H1 (cell line): Measurements from ENCODE around the gene SLC6A2. TPM values are rescaled to one million over a fixed set of nuclear protein-coding genes. Genes with fewer than 3 reads are reported as not detected.
"Not testable (repeated sequence)": the region's sequence is repeated elsewhere in the genome, so short reads cannot be mapped to it uniquely, and the experiment has no call there.

Experiments used
- CTCF ChIA-PET: fragments of 300-600 bp; sonication (Branson Sonifier 250); formaldehyde crosslinking; loops from one replicate; lab custom pipeline; 2021; ENCODE audit not compliant: partially characterized antibody; lab: Charles Lee
- POLR2A ChIA-PET: fragments of 300-600 bp; sonication (Branson Sonifier 250); formaldehyde crosslinking; loops from one replicate; lab custom pipeline; 2021; ENCODE audit warnings: inconsistent platforms; ENCODE audit not compliant: partially characterized antibody; lab: Charles Lee
- DNase-seq, 2 experiments: peaks; one replicate each; pipeline versions ENCODE4 v3.0.0 to v3.0.0-alpha.2; 2010 to 2022; ENCODE audit warnings: low spot score in 2 of 2, low read depth in 1 of 2, mixed read lengths in 1 of 2
- FAIRE-seq: peaks from 2 replicates; lab custom pipeline; 2011; peaks lifted over from hg19 to GRCh38; lab: Jason Lieb, UNC
- H2AFZ ChIP-seq: 2 replicates; pipeline ENCODE4 v1.8.1; 2012; ENCODE audit warnings: low read length, inconsistent platforms
- H2AK5ac ChIP-seq: 2 replicates; pipeline ENCODE4 v1.6.1; 2013; ENCODE audit warnings: low read depth, low read length
- H2BK120ac ChIP-seq: replicated peaks from 2 replicates; pipeline ENCODE3; 2013; ENCODE audit warnings: low read depth, low read length, inconsistent platforms
- H2BK12ac ChIP-seq: 2 replicates; pipeline ENCODE4 v1.6.1; 2013; ENCODE audit warnings: low read depth, low read length
- H2BK15ac ChIP-seq: 2 replicates; pipeline ENCODE4 v1.6.1; 2013; ENCODE audit warnings: low read length
- H2BK20ac ChIP-seq: 2 replicates; pipeline ENCODE4 v1.6.1; 2013; ENCODE audit warnings: low read length
- H2BK5ac ChIP-seq: 2 replicates; pipeline ENCODE4 v1.6.1; 2013; ENCODE audit warnings: low read depth, low read length
- H3K14ac ChIP-seq: 2 replicates; pipeline ENCODE4 v1.6.1; 2013; ENCODE audit warnings: inconsistent platforms; ENCODE audit not compliant: insufficient read length
- H3K18ac ChIP-seq: 2 replicates; pipeline ENCODE4 v1.6.1; 2013; ENCODE audit warnings: low read length; ENCODE audit errors: extremely low read depth
- H3K23ac ChIP-seq: 2 replicates; pipeline ENCODE4 v1.6.1; 2013; ENCODE audit warnings: inconsistent platforms; ENCODE audit not compliant: insufficient read length
- H3K23me2 ChIP-seq: 2 replicates; pipeline ENCODE4 v1.6.1; 2013; ENCODE audit warnings: low read depth, low read length
- H3K27ac ChIP-seq: 2 replicates; pipeline ENCODE4 v1.6.1; 2011; ENCODE audit warnings: low read depth, low read length, inconsistent platforms
- H3K27me3 ChIP-seq, 4 experiments: replicated peaks in 1 of 4; 1 replicate in 1 of 4; 2 replicates in 3 of 4; pipeline versions ENCODE4 v1.6.1 to v1.8.1; 2011 to 2013; ENCODE audit warnings: low read length in 3 of 4, mild to moderate bottlenecking in 3 of 4, inconsistent platforms in 2 of 4, mixed read lengths in 2 of 4, moderate library complexity in 1 of 4; ENCODE audit not compliant: control insufficient read depth in 3 of 4, insufficient read depth in 3 of 4; ENCODE audit errors: extremely low read depth in 1 of 4
- H3K36me3 ChIP-seq, 4 experiments: 2 replicates each; pipeline versions ENCODE4 v1.6.1 to v1.8.1; 2011 to 2013; ENCODE audit warnings: mild to moderate bottlenecking in 4 of 4, low read length in 3 of 4, moderate library complexity in 2 of 4, control low read depth in 1 of 4, inconsistent platforms in 1 of 4; ENCODE audit not compliant: insufficient read depth in 4 of 4, control insufficient read depth in 2 of 4
- H3K4ac ChIP-seq: replicated peaks from 2 replicates; pipeline ENCODE3; 2013; ENCODE audit warnings: low read length, low read depth, mixed read lengths, inconsistent platforms; ENCODE audit not compliant: insufficient read length
- H3K4me1 ChIP-seq, 4 experiments: replicated peaks in 1 of 4; 1 replicate in 1 of 4; 2 replicates in 3 of 4; pipeline versions ENCODE4 v1.6.1 to v1.8.1; 2011 to 2013; ENCODE audit warnings: low read length in 3 of 4, inconsistent platforms in 2 of 4, mixed read lengths in 1 of 4; ENCODE audit not compliant: insufficient read depth in 4 of 4, control insufficient read depth in 3 of 4
- H3K4me2 ChIP-seq, 2 experiments: 2 replicates each; pipeline versions ENCODE4 v1.6.1 to v1.8.1; 2011 to 2013; ENCODE audit warnings: low read depth in 2 of 2, low read length in 2 of 2, control low read depth in 1 of 2, inconsistent platforms in 1 of 2, mild to moderate bottlenecking in 1 of 2; ENCODE audit not compliant: insufficient read depth in 1 of 2
- H3K4me3 ChIP-seq, 4 experiments: fragments of 200-600, 300-600 bp in 1 of 4; sonication (generic), shearing (Covaris generic), sonication (Bioruptor Twin) in 1 of 4; 2 replicates each; pipeline versions ENCODE4 v1.5.1 to v1.8.1; 2011 to 2016; ENCODE audit warnings: low read length in 4 of 4, low read depth in 3 of 4, control low read depth in 2 of 4, inconsistent platforms in 2 of 4, mild to moderate bottlenecking in 2 of 4, mixed read lengths in 1 of 4, moderate library complexity in 1 of 4; ENCODE audit not compliant: insufficient read depth in 2 of 4; ENCODE audit errors: extremely low read depth in 1 of 4
- H3K56ac ChIP-seq: replicated peaks from 2 replicates; pipeline ENCODE3; 2013; ENCODE audit warnings: low read depth, mild to moderate bottlenecking, mixed read lengths, low read length, inconsistent platforms; ENCODE audit not compliant: insufficient read length
- H3K79me1 ChIP-seq: 2 replicates; pipeline ENCODE4 v1.6.1; 2013; ENCODE audit warnings: low read depth, low read length, control low read depth
- H3K79me2 ChIP-seq, 2 experiments: 2 replicates each; pipeline versions ENCODE4 v1.6.1 to v1.8.1; 2012 to 2013; ENCODE audit warnings: low read length in 2 of 2, mild to moderate bottlenecking in 2 of 2, inconsistent platforms in 1 of 2; ENCODE audit not compliant: insufficient read depth in 2 of 2, control insufficient read depth in 1 of 2
- H3K9ac ChIP-seq, 4 experiments: replicated peaks in 1 of 4; 1 replicate in 1 of 4; 2 replicates in 3 of 4; pipeline versions ENCODE4 v1.6.1 to v1.8.1; 2011 to 2013; ENCODE audit warnings: low read depth in 3 of 4, low read length in 3 of 4, control low read depth in 2 of 4, mild to moderate bottlenecking in 2 of 4, moderate library complexity in 2 of 4, inconsistent platforms in 1 of 4; ENCODE audit errors: extremely low read depth in 1 of 4
- H3K9me3 ChIP-seq, 2 experiments: 2 replicates each; pipeline versions ENCODE4 v1.6.1 to v1.8.1; 2012 to 2013; ENCODE audit warnings: mild to moderate bottlenecking in 2 of 2, moderate library complexity in 2 of 2, control low read depth in 1 of 2, inconsistent platforms in 1 of 2, low read depth in 1 of 2, low read length in 1 of 2, mixed read lengths in 1 of 2; ENCODE audit not compliant: insufficient read depth in 2 of 2
- H4K20me1 ChIP-seq, 2 experiments: replicated peaks in 1 of 2; 2 replicates each; pipeline versions ENCODE3 to v1.8.1; 2011 to 2013; ENCODE audit warnings: inconsistent platforms in 2 of 2, low read length in 2 of 2, mild to moderate bottlenecking in 1 of 2; ENCODE audit not compliant: insufficient read depth in 2 of 2, control insufficient read depth in 1 of 2
- H4K5ac ChIP-seq: 2 replicates; pipeline ENCODE4 v1.6.1; 2013; ENCODE audit warnings: low read length, low read depth, mixed read lengths, inconsistent platforms; ENCODE audit not compliant: insufficient read length
- H4K8ac ChIP-seq: 2 replicates; pipeline ENCODE4 v1.8.0; 2013; ENCODE audit warnings: mild to moderate bottlenecking, moderate library complexity, low read length, inconsistent platforms; ENCODE audit not compliant: insufficient read depth; ENCODE audit errors: extremely low read depth
- H4K91ac ChIP-seq: replicated peaks from 2 replicates; pipeline ENCODE3; 2013; ENCODE audit warnings: low read length, mixed read lengths, inconsistent platforms; ENCODE audit not compliant: insufficient read length
- MAFK ChIP-seq: IDR thresholded peaks from 2 replicates; pipeline ENCODE4 v1.6.1; 2012; ENCODE audit warnings: low read depth, mild to moderate bottlenecking, improper control_type of control experiment, low read length
- WGBS, 2 experiments: shearing (Covaris generic) in 1 of 2; methylation state at CpG; one replicate each; pipeline versions ENCODE4 v1.1.6 to v1.1.7; 2013 to 2015; ENCODE audit warnings: low lambda C conversion rate in 2 of 2, mixed read lengths in 2 of 2, inconsistent platforms in 1 of 2, low coverage in 1 of 2, missing lambda C conversion rate in 1 of 2; ENCODE audit not compliant: insufficient replicate concordance in 2 of 2, insufficient coverage in 1 of 2, insufficient read length in 1 of 2; ENCODE audit errors: extremely low coverage in 1 of 2, missing lambda C conversion rate in 1 of 2; 5-methylcytosine and 5-hydroxymethylcytosine counted together
- polyA plus RNA-seq, 7 experiments: library from polyadenylated mRNA; depleted of rRNA in 3 of 7; stranded (reverse) in 5 of 7; unstranded in 2 of 7; fragments of >200 nt in 5 of 7; fragments of 200-250 nt in 2 of 7; gene quantifications; 1 replicate in 5 of 7; 2 replicates in 1 of 7; 4 replicates in 1 of 7; pipeline versions ENCODE4 v1.2.1 to v1.2.3, GENCODE V29; 2011 to 2013; ENCODE audit warnings: missing spikeins in 2 of 7, mixed read lengths in 2 of 7
- total RNA-seq: library from RNA; stranded (reverse); fragmentation: NEBNext Ultra II Directional; extraction: Animal tissue kit (Norgen Biotek cat#: 25700); gene quantifications from 2 replicates; pipeline ENCODE4 v1.2.1, GENCODE V29; 2021

SLC6A2 gene
- total and polyA plus RNA-seq, 2 of the 8 experiments (the other 6 are each of a cell fraction or from before 2014, with no cell fraction given), result 0.35 TPM; not detected in 1

DNA sequence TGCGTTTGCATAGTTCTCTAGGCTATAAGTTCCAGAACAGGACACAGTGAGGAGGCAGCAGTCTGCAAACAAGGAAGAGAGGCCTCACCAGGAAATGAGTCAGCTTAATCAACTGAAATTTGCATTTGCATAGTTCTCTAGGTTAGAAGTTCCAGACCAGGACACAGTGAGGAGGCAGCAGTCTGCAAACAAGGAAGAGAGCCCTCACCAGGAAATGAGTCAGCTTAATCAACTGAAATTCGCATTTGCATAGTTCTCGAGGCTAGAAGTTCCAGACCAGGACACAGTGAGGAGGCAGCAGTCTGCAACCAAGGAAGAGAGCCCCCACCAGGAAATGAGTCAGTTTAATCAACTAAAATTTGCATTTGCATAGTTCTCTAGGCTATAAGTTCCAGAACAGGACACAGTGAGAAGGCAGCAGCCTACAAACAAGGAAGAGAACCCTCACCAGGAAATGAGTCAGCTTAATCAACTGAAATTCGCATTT, 97.4 kb downstream of the SLC6A2 start:
- H3K27me3 ChIP-seq, H3K9ac ChIP-seq, H4K5ac ChIP-seq, H2AK5ac ChIP-seq, H2BK15ac ChIP-seq, H3K27ac ChIP-seq, H3K4me2 ChIP-seq, H4K8ac ChIP-seq, CTCF ChIA-PET, FAIRE-seq, H2AFZ ChIP-seq, H3K23me2 ChIP-seq, H3K18ac ChIP-seq, H3K4me1 ChIP-seq, H3K23ac ChIP-seq, H4K91ac ChIP-seq, H3K4me3 ChIP-seq, H2BK12ac ChIP-seq, H3K14ac ChIP-seq, H2BK120ac ChIP-seq, H3K4ac ChIP-seq, H3K79me1 ChIP-seq, H4K20me1 ChIP-seq, H2BK5ac ChIP-seq, H2BK20ac ChIP-seq, H3K79me2 ChIP-seq, H3K36me3 ChIP-seq, H3K56ac ChIP-seq, POLR2A ChIA-PET, DNase-seq: not testable (repeated sequence)
- 93% methylated on average over 4 of the region's 4 CpGs; no CpG with 5 or more reads in 1 of the 2 experiments for WGBS, 2 experiments
- TF ChIP-seq MAFK, result 0 out of 2 replicates have a peak, but pooled peaks have one; percentile 2
- H3K9me3 ChIP-seq, result peaks cover 7 to 12% of the 10 kb centered on the region in 2 experiments; a peak in 2 of 4 replicates

Other genes starting within 250 kb of the SLC6A2 start
- 58.2 and 64.5 TPM in 2 replicates for gene MMP2, start 176.8 kb upstream of the SLC6A2 start, total RNA-seq
- 33.6 and 45.0 TPM in 2 replicates for gene MMP2, start 176.8 kb upstream of the SLC6A2 start, polyA plus RNA-seq (2011; rRNA removed)
- 7.1 and 10.6 TPM in 2 replicates for gene LPCAT2, start 146.9 kb upstream of the SLC6A2 start, total RNA-seq
- 2.2 TPM in 2 replicates for gene LPCAT2, start 146.9 kb upstream of the SLC6A2 start, polyA plus RNA-seq (2011; rRNA removed)
- 0.33 TPM in 1 of 2 replicates, not detected in the other for gene CAPNS2, start 89.3 kb upstream of the SLC6A2 start, total RNA-seq
- gene CAPNS2, start 89.3 kb upstream of the SLC6A2 start, polyA plus RNA-seq (2011; rRNA removed), result 0.08 TPM in 1 of 2 replicates, not detected in the other
- 0.52 and 1.2 TPM in 2 replicates for gene CES1, start 177.1 kb downstream of the SLC6A2 start, total RNA-seq
- gene CES1, start 177.1 kb downstream of the SLC6A2 start, polyA plus RNA-seq (2011; rRNA removed), result 0.80 and 0.91 TPM in 2 replicates
- not detected in 2 replicates for gene CES5A, start 219.4 kb downstream of the SLC6A2 start, total RNA-seq
- 0.05 TPM in 1 of 2 replicates, not detected in the other for gene CES5A, start 219.4 kb downstream of the SLC6A2 start, polyA plus RNA-seq (2011; rRNA removed)